IPS DF 6.9 (cell line): ENCODE measurements around the gene GALNT16.

Experiments
- DNase-seq: peaks from one replicate; pipeline ENCODE4 v3.0.0-alpha.2; 2013; ENCODE audit warnings: low read depth, low spot score
- H3K27ac ChIP-seq: one replicate; pipeline ENCODE4 v1.5.1; 2013; ENCODE audit warnings: low read length, control low read depth
- H3K27me3 ChIP-seq: 2 replicates; pipeline ENCODE4 v1.6.1; 2013; ENCODE audit warnings: mild to moderate bottlenecking, low read length; ENCODE audit not compliant: control insufficient read depth, insufficient read depth
- H3K36me3 ChIP-seq: 2 replicates; pipeline ENCODE4 v1.6.1; 2013; ENCODE audit warnings: low read length; ENCODE audit not compliant: control insufficient read depth, insufficient read depth
- H3K4me1 ChIP-seq: 2 replicates; pipeline ENCODE4 v1.6.1; 2013; ENCODE audit warnings: low read length; ENCODE audit not compliant: control insufficient read depth, insufficient read depth
- H3K4me3 ChIP-seq: 2 replicates; pipeline ENCODE4 v1.5.1; 2013; ENCODE audit warnings: mild to moderate bottlenecking, low read length
- H3K9me3 ChIP-seq: 2 replicates; pipeline ENCODE4 v1.6.1; 2013; ENCODE audit warnings: low read length, inconsistent platforms; ENCODE audit not compliant: control insufficient read depth, insufficient read depth
- WGBS: extraction: QIAGEN DNeasy Blood & Tissue Kit; methylation state at CpG from one replicate; pipeline ENCODE4 v1.1.7; 2013; ENCODE audit warnings: mixed read lengths, missing lambda C conversion rate; ENCODE audit not compliant: insufficient read length, insufficient coverage; 5-methylcytosine and 5-hydroxymethylcytosine counted together

Gene GALNT16

GRCh38 chr14:69298131-69299071 is 38.4 kb downstream of the GALNT16 start:
- WGBS, result no CpG with 5 or more reads among the region's 10 CpGs
- DNase-seq, result no peak
- no peaks in the 10 kb centered on the region for H3K9me3 ChIP-seq
- H3K4me1 ChIP-seq, result no peaks in the 10 kb centered on the region
- H3K36me3 ChIP-seq, result no peaks in the 10 kb centered on the region
- H3K27me3 ChIP-seq, result no peaks in the 10 kb centered on the region
- no peak overlapping the region for H3K4me3 ChIP-seq
- H3K27ac ChIP-seq, result no peak overlapping the region

- no peaks in the 10 kb centered on the region for H3K4me1 ChIP-seq
- H3K4me3 ChIP-seq, result no peak overlapping the region
- H3K9me3 ChIP-seq, result no peaks in the 10 kb centered on the region
- H3K27ac ChIP-seq, result no peak overlapping the region
- H3K27me3 ChIP-seq, result no peaks in the 10 kb centered on the region
- H3K36me3 ChIP-seq, result no peaks in the 10 kb centered on the region
- no peak for DNase-seq
- no CpG with 5 or more reads among the region's 11 CpGs for WGBS
Observed at GRCh38 chr14:69299286-69300035, 39.5 kb downstream of the GALNT16 start.

- no peak for DNase-seq
- Histone ChIP-seq H3K4me3 (no peak overlapping the region), H3K27ac (no peak overlapping the region), H3K9me3 (no peaks in the 10 kb centered on the region), H3K4me1 (no peaks in the 10 kb centered on the region), H3K36me3 (no peaks in the 10 kb centered on the region), H3K27me3 (no peaks in the 10 kb centered on the region)
- WGBS, result no CpG with 5 or more reads among the region's 4 CpGs
Observed at GRCh38 chr14:69300601-69301221, 40.8 kb downstream of the GALNT16 start.

GRCh38 chr14:69303086-69303485 is 43.1 kb downstream of the GALNT16 start:
- no peaks in the 10 kb centered on the region for H3K27me3 ChIP-seq
- H3K4me3 ChIP-seq, result no peak overlapping the region
- DNase-seq, result no peak
- no peaks in the 10 kb centered on the region for H3K9me3 ChIP-seq
- H3K4me1 ChIP-seq, result no peaks in the 10 kb centered on the region
- no peaks in the 10 kb centered on the region for H3K36me3 ChIP-seq
- WGBS, result no CpG with 5 or more reads among the region's 2 CpGs
- H3K27ac ChIP-seq, result no peak overlapping the region

GRCh38 chr14:69312608-69313007 is 52.6 kb downstream of the GALNT16 start:
- Histone ChIP-seq H3K9me3 (no peaks in the 10 kb centered on the region), H3K4me3 (no peak overlapping the region), H3K27me3 (no peaks in the 10 kb centered on the region), H3K27ac (no peak overlapping the region), H3K36me3 (no peaks in the 10 kb centered on the region), H3K4me1 (no peaks in the 10 kb centered on the region)
- DNase-seq, result no peak
- no CpG with 5 or more reads among the region's 5 CpGs for WGBS

- H3K9me3 ChIP-seq, result no peaks in the 10 kb centered on the region
- no CpG with 5 or more reads among the region's 6 CpGs for WGBS
- no peak overlapping the region for H3K4me3 ChIP-seq
- H3K27me3 ChIP-seq, result no peaks in the 10 kb centered on the region
- H3K4me1 ChIP-seq, result no peaks in the 10 kb centered on the region
- no peaks in the 10 kb centered on the region for H3K36me3 ChIP-seq
- no peak for DNase-seq
- H3K27ac ChIP-seq, result no peak overlapping the region
Observed at GRCh38 chr14:69313176-69313575, 53.2 kb downstream of the GALNT16 start.

GRCh38 chr14:69314327-69314726 is 54.4 kb downstream of the GALNT16 start:
- no CpG with 5 or more reads among the region's 1 CpG for WGBS
- no peak for DNase-seq
- Histone ChIP-seq H3K27me3 (no peaks in the 10 kb centered on the region), H3K36me3 (no peaks in the 10 kb centered on the region), H3K4me3 (no peak overlapping the region), H3K4me1 (0 out of 2 replicates have a peak, but pooled peaks cover 2% of the 10 kb centered on the region), H3K9me3 (no peaks in the 10 kb centered on the region), H3K27ac (no peak overlapping the region)

- H3K36me3 ChIP-seq, result no peaks in the 10 kb centered on the region
- no CpG with 5 or more reads among the region's 4 CpGs for WGBS
- H3K4me1 ChIP-seq, result 0 out of 2 replicates have a peak, but pooled peaks cover 2% of the 10 kb centered on the region
- DNase-seq, result no peak
- no peak overlapping the region for H3K4me3 ChIP-seq
- H3K27ac ChIP-seq, result no peak overlapping the region
- no peaks in the 10 kb centered on the region for H3K9me3 ChIP-seq
- H3K27me3 ChIP-seq, result no peaks in the 10 kb centered on the region
Observed at GRCh38 chr14:69315301-69315700, 55.3 kb downstream of the GALNT16 start.

- Histone ChIP-seq H3K9me3 (no peaks in the 10 kb centered on the region), H3K4me3 (no peak overlapping the region), H3K36me3 (no peaks in the 10 kb centered on the region), H3K4me1 (0 out of 2 replicates have a peak, but pooled peaks cover 2% of the 10 kb centered on the region), H3K27me3 (no peaks in the 10 kb centered on the region), H3K27ac (no peak overlapping the region)
- WGBS, result no CpG with 5 or more reads among the region's 4 CpGs
- no peak for DNase-seq
Observed at GRCh38 chr14:69316449-69317101, 56.6 kb downstream of the GALNT16 start.
